BLaER1 treated with 17β-estradiol and CSF1 and Interleukin-3, amounts not matched to agents 10 nM and 100 nM (cell line): ENCODE measurements around the gene FOXS1.

ENCODE experiments used
- H3K27ac ChIP-seq, 11 experiments: shearing (Covaris generic); formaldehyde crosslinking; 2 replicates each; pipeline ENCODE4 v1.8.1; 2022
- H3K27me3 ChIP-seq, 11 experiments: shearing (Covaris generic); formaldehyde crosslinking; 2 replicates each; pipeline ENCODE4 v1.8.1; 2022
- H3K36me3 ChIP-seq, 11 experiments: shearing (Covaris generic); formaldehyde crosslinking; 2 replicates each; pipeline ENCODE4 v1.8.1; 2022
- H3K4me1 ChIP-seq, 10 experiments: shearing (Covaris generic); formaldehyde crosslinking; 2 replicates each; pipeline ENCODE4 v1.8.1; 2022
- H3K4me2 ChIP-seq, 11 experiments: shearing (Covaris generic); formaldehyde crosslinking; 2 replicates each; pipeline ENCODE4 v1.8.1; 2022
- H3K4me3 ChIP-seq, 10 experiments: shearing (Covaris generic); formaldehyde crosslinking; 2 replicates each; pipeline ENCODE4 v1.8.1; 2022
- H3K9ac ChIP-seq, 11 experiments: shearing (Covaris generic); formaldehyde crosslinking; 2 replicates each; pipeline ENCODE4 v1.8.1; 2022
- H3K9me3 ChIP-seq, 11 experiments: shearing (Covaris generic); formaldehyde crosslinking; replicated peaks in 1 of 11; 2 replicates each; pipeline ENCODE4 v1.8.1; 2022
- H4K20me1 ChIP-seq, 11 experiments: shearing (Covaris generic); formaldehyde crosslinking; 2 replicates each; pipeline ENCODE4 v1.8.1; 2022
- Cebpa-rat ChIP-seq, 11 experiments: shearing (Covaris generic); IDR thresholded peaks; 2 replicates each; pipeline ENCODE4 v1.8.1; 2022

FOXS1 gene

DNA sequence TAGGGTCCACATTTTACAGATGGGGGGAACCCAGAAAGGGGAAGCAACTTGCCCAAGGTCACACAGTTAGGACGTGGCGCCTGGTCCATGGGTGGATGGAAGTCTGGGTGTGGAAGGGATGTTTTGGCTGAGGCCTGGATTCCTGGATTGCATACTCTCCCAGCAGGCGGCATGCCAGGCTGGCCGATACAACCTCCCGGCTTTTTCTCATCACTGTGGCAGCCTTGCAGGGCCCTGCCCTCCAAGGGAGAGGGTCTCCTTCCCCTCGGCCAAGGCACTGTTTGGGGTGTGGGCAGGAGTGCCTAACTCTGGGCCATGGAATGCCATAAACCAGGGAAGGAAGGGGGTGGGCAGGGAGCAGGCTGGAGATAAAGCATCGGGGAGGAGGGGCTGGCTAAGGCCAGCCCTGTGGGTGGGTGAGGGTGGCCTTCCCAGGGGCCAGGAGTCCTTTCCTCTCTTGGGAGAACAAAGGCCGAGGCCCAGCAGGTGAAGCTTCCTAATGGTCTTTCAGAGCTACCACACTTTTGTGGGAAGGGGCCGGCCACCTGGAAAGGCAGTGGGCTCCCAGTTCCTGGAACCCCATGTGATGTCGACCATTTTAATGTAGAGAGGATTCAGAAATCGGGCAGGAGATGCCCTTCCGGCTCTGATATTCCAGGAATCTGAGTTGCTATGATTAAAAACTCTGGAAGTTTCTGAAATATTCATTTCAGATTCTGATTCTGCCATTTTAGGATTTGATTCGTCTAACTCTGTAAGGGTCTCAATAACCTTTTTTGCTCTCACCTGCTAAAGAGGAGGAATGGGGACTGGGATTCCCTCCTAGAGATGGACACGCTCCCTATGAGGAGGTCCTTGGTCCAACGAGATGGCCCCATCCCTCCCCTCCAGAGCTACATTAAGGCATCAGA, 4.2 kb downstream of the FOXS1 start:
- Histone ChIP-seq H3K9ac (no peak overlapping the region), H3K4me3 (no peak overlapping the region), H3K27me3 (peaks cover 0 to 80% (median 0%) of the 10 kb centered on the region in 11 experiments; a peak in 5 of 22 replicates), H3K27ac (no peak overlapping the region), H4K20me1 (peaks cover 0 to 93% (median 12%) of the 10 kb centered on the region in 11 experiments; a peak in 16 of 22 replicates), H3K4me2 (0 out of 22 replicates have a peak overlapping the region, but pooled peaks of 2 of the 11 experiments have one; percentile 77 to 78), H3K9me3 (no peaks in the 10 kb centered on the region), H3K4me1 (peaks cover 47 to 84% (median 81%) of the 10 kb centered on the region in 10 experiments), H3K36me3 (no peaks in the 10 kb centered on the region)
- no peak for TF ChIP-seq Cebpa-rat (IDR thresholded peaks at IDR 0.05)

DNA sequence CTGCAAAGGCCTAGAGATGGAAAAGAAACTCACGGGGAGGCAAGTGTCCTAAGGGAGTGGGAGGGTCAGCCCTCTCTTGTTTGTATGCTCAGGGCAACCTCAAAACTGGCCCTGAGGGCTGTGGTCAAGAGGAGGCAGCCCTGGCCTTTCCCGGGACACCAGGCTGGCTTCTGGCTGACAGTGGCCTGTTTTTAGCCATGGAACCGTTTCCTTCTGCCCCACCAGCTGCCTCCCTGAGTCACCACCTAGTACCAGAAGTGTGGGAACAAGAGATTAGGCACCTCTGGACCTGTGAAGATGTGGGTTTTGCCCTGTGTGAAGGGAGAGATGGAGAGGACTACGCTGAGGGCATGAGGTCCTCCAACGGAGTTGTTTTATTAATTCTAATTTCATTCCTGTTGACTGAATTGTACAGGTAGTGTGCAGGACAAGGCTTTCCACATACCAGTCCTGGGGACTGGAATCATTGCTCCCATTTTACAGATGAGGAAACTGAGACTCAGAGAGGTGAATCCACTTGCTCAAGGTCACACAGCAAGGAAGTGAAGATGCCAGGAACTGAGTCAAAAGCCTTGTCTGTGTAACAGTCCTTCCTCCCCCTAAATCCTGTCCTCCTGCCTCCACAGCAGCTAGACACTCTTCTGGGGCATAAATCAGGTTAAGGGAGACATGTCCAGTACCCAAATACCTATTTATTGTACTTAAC, 5.5 kb downstream of the FOXS1 start:
- peaks cover 0 to 92% (median 0%) of the 10 kb centered on the region in 11 experiments; a peak in 9 of 22 replicates for H3K27me3 ChIP-seq
- H3K4me2 ChIP-seq = peak overlapping the region in 4 of 11 experiments; percentile 6 to 92 (median 16); a peak in 5 of 22 replicates
- H3K9ac ChIP-seq = no peak overlapping the region
- no peak overlapping the region for H3K4me3 ChIP-seq
- no peak overlapping the region for H3K27ac ChIP-seq
- H3K9me3 ChIP-seq = no peaks in the 10 kb centered on the region
- H3K36me3 ChIP-seq = no peaks in the 10 kb centered on the region
- peaks cover 49 to 84% (median 81%) of the 10 kb centered on the region in 10 experiments for H3K4me1 ChIP-seq
- no peak for TF ChIP-seq Cebpa-rat (IDR thresholded peaks at IDR 0.05)
- H4K20me1 ChIP-seq = peaks cover 0 to 96% (median 23%) of the 10 kb centered on the region in 11 experiments; a peak in 19 of 22 replicates

DNA sequence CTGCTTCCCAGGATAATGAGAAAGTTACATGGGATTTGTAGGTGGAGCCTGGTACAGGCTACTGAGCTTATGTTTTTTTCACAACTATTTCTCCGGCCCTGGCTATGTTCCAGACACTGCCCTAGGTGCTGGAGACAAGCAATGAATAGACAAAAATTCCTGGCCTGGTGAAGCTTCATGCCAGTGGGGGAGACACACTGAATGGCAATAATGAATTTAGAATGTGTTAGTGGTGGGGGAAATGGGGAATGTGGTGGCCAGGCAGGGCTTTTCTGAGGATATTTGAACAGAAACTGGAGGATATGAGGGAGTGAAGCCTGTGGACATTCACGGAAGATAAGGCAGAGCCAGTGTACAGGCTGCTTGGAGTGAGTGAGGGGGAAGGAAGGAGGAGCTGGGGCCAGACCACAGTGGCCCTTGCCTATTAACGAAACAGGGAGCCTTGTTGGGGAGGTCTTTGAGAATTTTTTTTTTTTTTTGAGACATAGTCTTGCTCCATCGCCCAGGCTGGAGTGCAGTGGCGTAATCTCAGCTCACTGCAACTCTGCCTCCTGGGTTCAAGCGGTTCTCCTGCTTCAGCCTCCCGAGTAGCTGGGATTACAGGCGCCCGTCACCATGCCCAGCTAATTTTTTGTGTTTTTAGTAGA, 6.6 kb downstream of the FOXS1 start:
- H3K27ac ChIP-seq = 0 out of 22 replicates have a peak overlapping the region, but pooled peaks of 1 of the 11 experiments have one; percentile 7
- H3K4me1 ChIP-seq = peaks cover 51 to 85% (median 82%) of the 10 kb centered on the region in 10 experiments
- H3K36me3 ChIP-seq = no peaks in the 10 kb centered on the region
- no peak for TF ChIP-seq Cebpa-rat (IDR thresholded peaks at IDR 0.05)
- no peak overlapping the region for H3K9ac ChIP-seq
- H3K27me3 ChIP-seq = peaks cover 0 to 99% (median 0%) of the 10 kb centered on the region in 11 experiments; a peak in 9 of 22 replicates
- H4K20me1 ChIP-seq = peaks cover 0 to 96% (median 28%) of the 10 kb centered on the region in 11 experiments; a peak in 19 of 22 replicates
- H3K4me3 ChIP-seq = no peak overlapping the region
- H3K9me3 ChIP-seq = no peaks in the 10 kb centered on the region
- H3K4me2 ChIP-seq = peak overlapping the region in 10 of 11 experiments; percentile 69 to 92 (median 88); a peak in 19 of 22 replicates

DNA sequence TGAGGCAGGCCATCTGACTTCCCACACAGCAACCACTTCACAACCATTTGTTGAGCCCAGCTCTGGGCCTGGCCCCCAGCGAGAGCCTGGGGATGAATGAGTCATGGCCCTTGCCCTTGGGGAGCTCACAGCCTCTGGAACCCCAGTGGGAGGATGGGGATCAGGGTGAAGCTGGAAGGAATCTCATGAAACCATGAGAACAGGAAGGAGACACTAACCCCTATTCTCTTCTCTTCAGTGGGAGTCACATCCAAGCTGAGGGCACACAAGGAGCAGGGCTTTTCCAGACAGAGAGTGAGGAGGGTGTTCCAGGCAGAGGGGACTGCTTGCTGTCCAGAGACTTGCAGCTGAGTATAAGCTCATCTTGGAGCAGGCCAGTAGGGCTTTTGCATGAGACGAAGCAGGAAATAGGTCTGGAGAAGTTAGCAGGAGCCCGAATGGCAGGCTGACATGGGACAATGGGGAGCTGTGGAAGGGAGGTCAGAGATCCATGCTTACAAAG, 7.5 kb downstream of the FOXS1 start:
- Histone ChIP-seq H3K27me3 (peaks cover 0 to 95% (median 0%) of the 10 kb centered on the region in 11 experiments; a peak in 9 of 22 replicates), H3K4me3 (no peak overlapping the region), H3K9ac (0 out of 22 replicates have a peak overlapping the region, but pooled peaks of 1 of the 11 experiments have one; percentile 9), H3K9me3 (no peaks in the 10 kb centered on the region), H4K20me1 (peaks cover 0 to 96% (median 28%) of the 10 kb centered on the region in 11 experiments; a peak in 19 of 22 replicates), H3K4me2 (peak overlapping the region; percentile 69 to 92 (median 87)), H3K27ac (0 out of 22 replicates have a peak overlapping the region, but pooled peaks of 2 of the 11 experiments have one; percentile 5 to 7), H3K4me1 (peaks cover 49 to 84% (median 77%) of the 10 kb centered on the region in 10 experiments), H3K36me3 (no peaks in the 10 kb centered on the region)
- TF ChIP-seq Cebpa-rat (IDR thresholded peaks at IDR 0.05) = no peak

DNA sequence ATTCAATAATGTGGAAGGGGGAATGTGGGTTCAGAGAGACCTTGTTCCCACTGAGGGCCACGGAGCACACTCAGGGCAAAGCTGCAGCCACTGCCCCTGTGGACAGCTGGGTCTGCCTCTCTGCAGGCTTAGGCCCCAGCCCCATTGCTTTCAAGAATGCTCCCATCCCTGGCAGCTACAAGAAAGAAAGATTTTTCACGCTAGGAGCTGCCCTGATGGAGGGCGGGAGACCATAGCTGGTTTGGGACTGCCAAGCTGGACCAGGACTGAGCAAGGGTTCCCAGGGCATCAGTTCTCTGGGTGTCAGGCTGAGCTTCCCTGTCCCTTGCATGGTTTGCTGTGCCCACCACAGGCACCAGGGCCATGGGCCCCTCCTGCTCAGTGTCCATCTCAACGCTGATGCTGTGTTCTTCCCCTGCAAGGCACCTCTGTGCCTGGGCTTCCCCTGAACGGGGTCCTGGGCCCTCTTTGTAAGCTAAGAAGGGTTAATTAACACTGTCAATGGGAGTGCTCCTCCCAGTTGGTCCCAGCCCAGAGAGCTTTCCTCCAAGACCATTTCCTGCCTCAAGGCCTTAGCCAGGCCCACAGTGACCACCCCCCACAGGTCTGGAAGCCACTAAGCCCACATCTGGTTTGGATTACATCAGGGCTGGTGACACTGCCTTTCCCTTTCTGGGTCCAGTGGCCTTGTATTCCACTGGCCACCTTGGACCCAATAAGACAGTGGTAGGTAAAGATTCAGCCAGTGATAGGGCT, 8.4 kb downstream of the FOXS1 start:
- Histone ChIP-seq H3K27me3 (peaks cover 0 to 94% (median 0%) of the 10 kb centered on the region in 11 experiments; a peak in 9 of 22 replicates), H3K9ac (peak overlapping the region in 2 of 11 experiments; percentile 15 to 28; a peak in 3 of 22 replicates), H3K27ac (peak overlapping the region in 1 of 11 experiments; percentile 49; a peak in 3 of 22 replicates), H3K9me3 (no peaks in the 10 kb centered on the region), H4K20me1 (peaks cover 0 to 90% (median 25%) of the 10 kb centered on the region in 11 experiments; a peak in 19 of 22 replicates), H3K4me1 (peaks cover 42 to 75% (median 68%) of the 10 kb centered on the region in 10 experiments), H3K4me3 (no peak overlapping the region), H3K36me3 (no peaks in the 10 kb centered on the region), H3K4me2 (peak overlapping the region; percentile 69 to 92 (median 87))
- TF ChIP-seq Cebpa-rat (IDR thresholded peaks at IDR 0.05) = no peak

DNA sequence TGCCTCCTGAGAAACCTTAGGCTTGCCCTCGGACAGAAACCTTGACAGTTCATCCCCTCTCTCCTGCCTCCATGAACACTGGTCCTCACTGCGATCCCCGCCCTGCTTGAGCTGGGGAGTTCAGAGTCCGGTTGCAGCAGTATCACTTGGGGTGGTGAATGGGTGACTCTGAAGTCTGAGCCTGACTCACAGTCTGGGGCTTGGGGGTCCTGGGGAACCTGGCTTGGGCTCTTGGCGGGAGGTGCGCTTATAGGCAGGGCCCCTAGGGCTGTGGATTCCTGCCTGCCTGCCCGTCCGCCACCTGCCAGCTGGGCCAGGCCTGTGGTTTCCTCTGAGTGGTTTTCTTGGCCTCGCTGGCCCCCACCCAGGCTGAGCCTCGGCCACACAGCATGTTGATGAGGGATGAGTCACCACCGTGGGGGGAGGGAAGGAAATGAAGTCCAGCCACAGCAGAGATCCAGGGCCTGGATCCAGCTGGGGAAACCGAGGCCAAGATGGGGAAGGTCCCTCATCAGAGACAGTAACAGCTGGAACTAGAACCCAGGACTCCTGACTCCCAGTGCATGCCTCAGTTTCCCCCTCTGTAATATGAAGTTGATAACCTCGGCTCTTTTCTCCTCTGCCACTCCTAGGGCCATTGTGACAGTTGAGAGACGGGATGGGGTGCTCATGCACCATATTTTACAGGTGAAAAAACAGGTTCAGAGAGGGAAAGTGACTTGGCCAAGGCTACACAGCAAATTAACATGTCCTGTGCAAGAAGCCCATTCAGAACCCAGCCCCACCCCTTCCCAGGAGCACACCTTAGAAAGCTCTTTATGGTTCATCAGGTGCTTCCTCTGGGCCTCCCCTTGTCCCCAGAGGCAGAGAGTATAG, 9.2 kb downstream of the FOXS1 start:
- Histone ChIP-seq H4K20me1 (peaks cover 0 to 86% (median 25%) of the 10 kb centered on the region in 11 experiments; a peak in 19 of 22 replicates), H3K9ac (peak overlapping the region in 4 of 11 experiments; percentile 9 to 20 (median 14); a peak in 7 of 22 replicates), H3K36me3 (no peaks in the 10 kb centered on the region), H3K4me1 (peaks cover 42 to 70% (median 64%) of the 10 kb centered on the region in 10 experiments), H3K27ac (peak overlapping the region in 6 of 11 experiments; percentile 2 to 49 (median 27); a peak in 6 of 22 replicates), H3K4me2 (peak overlapping the region; percentile 69 to 92 (median 87)), H3K4me3 (no peak overlapping the region), H3K27me3 (peaks cover 0 to 91% (median 0%) of the 10 kb centered on the region in 11 experiments; a peak in 9 of 22 replicates), H3K9me3 (no peaks in the 10 kb centered on the region)
- TF ChIP-seq Cebpa-rat (IDR thresholded peaks at IDR 0.05) = no peak
